Retinal pigment epithelial cell (primary cell): Measurements from ENCODE around the gene MEGF6.

Experiments used
- DNase-seq: peaks from one replicate; pipeline ENCODE4 v3.0.0-alpha.2; 2010; ENCODE audit warnings: low read depth
- H3K4me3 ChIP-seq: 2 replicates; pipeline ENCODE4 v1.5.1; 2011; ENCODE audit warnings: mild to moderate bottlenecking, low read length, control low read depth, moderate library complexity
- CTCF ChIP-seq: conservative IDR thresholded peaks from 2 replicates; pipeline ENCODE4 v1.5.1; 2011; ENCODE audit warnings: low read depth, low read length, control low read depth, inconsistent platforms

The MEGF6 gene

DNA sequence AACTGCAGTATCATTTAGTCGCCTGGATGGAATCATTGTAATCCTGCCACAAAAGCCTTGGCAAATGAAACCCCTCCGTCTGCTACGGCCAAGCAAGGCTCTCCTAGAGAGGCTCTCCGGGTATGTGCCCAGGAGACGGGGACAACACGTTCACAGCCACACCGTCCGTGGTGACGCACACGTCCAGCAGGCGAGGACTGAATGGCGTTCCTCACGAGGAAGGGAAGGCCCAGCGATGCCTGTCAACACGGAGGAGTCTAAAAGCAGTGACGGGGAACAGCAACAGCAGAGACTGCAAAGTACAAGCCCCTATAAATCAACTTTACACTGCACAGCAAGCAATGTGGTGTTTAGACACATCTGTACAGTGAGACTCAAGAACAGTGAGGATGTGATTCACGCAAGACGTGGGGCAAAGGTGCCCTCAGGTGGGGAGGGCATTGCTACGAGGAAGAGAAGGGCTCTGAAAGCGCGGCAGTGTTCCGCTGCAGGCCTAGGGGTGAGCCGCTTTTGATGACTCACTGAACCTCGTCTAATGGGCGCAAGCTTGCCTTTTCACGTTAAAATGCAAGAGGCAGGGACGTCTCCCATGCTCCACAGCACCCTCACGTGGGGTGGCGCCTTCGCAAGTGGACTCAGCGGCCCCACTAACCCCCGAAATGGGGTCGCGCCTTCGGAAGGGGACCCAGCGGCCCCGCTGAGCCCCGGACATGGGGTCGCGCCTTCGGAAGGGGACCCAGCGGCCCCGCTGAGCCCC lies 31.8 kb upstream of the MEGF6 start:
- no peak for TF ChIP-seq CTCF
- no peak overlapping the region for H3K4me3 ChIP-seq
- DNase-seq = no peak

DNA sequence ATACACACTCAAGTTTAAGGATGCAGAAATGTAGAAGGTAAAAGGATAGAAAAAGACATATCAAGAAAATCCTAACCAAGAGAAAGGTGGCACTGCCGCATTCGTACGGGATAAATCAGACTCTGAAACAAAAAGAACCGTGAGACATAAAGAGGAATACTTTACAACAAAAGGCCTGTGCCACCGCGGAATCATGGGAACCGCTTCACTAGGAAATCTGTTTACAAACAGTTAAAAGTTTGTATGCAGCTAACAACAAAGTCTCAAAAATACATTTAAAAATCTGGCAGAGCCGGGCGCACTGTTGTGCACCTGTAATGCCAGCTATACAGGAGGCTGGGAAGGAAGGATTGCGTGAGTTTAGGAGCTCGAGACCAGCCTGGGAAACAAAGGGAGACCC lies 30.5 kb upstream of the MEGF6 start:
- H3K4me3 ChIP-seq = no peak overlapping the region
- no peak for TF ChIP-seq CTCF
- no peak for DNase-seq

DNA sequence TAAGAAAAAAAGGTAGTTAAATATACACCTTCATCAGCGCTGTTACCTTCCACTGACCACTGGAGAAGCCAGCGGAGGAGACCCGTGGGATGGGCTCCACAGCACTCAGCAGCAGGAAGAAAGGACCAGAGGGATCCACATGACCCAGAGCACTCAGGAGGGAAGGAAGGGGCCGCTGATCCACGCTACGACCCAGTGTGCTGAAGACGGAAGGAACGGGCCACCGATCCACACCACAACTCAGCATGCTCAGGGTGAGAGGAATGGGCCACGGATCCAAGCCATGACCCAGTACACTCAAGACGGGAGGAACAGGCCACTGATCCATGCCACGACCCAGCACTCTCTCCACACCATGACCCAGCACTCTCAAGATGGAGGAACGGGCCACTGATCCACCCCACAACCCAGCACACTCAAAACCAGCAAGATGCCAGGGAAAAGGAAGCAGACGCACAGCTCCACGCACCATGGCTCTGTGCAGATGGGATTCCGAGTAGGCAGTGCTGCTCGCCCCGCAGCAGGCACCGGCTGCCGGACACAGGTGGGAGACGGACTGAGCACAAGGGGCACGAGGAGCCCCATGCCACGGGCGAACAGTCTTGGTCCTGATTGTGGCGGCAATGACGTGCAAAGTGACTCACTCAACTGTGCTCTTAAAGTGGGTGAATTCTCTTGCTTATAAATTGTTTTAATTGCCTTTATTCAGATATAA lies 29.9 kb upstream of the MEGF6 start:
- H3K4me3 ChIP-seq = no peak overlapping the region
- TF ChIP-seq CTCF = no peak
- DNase-seq = no peak

DNA sequence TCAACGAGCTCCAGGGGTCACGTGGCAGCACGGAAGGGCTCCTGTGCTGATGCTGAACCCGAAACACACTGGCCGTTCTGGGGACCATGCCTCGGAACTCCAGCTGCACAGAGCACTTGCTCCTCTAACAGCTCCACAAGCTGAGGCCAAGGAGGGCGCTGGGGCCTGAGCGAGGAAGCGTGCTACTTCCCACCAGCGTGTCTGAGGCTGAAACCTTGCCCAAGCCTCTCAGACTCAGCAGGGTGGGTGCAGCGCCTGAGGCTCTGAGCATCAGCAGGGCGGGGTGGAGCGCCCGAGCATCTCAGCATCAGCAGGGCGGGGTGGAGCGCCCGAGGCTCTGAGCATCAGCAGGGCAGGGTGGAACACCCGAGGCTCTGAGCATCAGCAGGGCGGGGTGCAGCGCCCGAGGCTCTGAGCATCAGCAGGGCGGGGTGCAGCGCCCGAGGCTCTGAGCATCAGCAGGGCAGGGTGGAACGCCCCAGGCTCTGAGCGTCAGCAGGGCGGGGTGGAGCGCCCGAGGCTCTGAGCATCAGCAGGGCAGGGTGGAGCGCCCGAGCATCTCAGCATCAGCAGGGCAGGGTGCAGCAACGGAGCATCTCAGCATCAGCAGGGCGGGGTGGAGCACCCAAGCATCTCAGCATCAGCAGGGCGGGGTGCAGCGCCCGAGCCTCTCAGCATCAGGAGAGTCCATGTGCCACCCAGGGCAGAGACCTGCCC lies 29.0 kb upstream of the MEGF6 start:
- no peak for DNase-seq

GRCh38 chr1:3639397-3639911 lies 28.1 kb upstream of the MEGF6 start:
- no peak for TF ChIP-seq CTCF
- H3K4me3 ChIP-seq = no peak overlapping the region
- no peak for DNase-seq

More for the DNA sequence above, 29.0 kb upstream of the MEGF6 start:
- H3K4me3 ChIP-seq = no peak overlapping the region
- no peak for TF ChIP-seq CTCF

GRCh38 chr1:3638676-3639075 lies 27.4 kb upstream of the MEGF6 start:
- no peak for DNase-seq

More at GRCh38 chr1:3638676-3639075, 27.4 kb upstream of the MEGF6 start:
- no peak for TF ChIP-seq CTCF
- H3K4me3 ChIP-seq = no peak overlapping the region
